ENCODE results near the gene FAM98C.
"Not testable (repeated sequence)": the region's sequence is repeated elsewhere in the genome, so short reads cannot be mapped to it uniquely, and the experiment has no call there.

FAM98C gene

GRCh38 chr19:38420935-38421334 is 18.0 kb downstream of the FAM98C start:
- TF ChIP-seq, protein P1, sequence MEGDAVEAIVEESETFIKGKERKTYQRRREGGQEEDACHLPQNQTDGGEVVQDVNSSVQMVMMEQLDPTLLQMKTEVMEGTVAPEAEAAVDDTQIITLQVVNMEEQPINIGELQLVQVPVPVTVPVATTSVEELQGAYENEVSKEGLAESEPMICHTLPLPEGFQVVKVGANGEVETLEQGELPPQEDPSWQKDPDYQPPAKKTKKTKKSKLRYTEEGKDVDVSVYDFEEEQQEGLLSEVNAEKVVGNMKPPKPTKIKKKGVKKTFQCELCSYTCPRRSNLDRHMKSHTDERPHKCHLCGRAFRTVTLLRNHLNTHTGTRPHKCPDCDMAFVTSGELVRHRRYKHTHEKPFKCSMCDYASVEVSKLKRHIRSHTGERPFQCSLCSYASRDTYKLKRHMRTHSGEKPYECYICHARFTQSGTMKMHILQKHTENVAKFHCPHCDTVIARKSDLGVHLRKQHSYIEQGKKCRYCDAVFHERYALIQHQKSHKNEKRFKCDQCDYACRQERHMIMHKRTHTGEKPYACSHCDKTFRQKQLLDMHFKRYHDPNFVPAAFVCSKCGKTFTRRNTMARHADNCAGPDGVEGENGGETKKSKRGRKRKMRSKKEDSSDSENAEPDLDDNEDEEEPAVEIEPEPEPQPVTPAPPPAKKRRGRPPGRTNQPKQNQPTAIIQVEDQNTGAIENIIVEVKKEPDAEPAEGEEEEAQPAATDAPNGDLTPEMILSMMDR (IDR thresholded peaks at IDR 0.05; ENCODE audit: low read depth, low read length): no peak
- DNase-seq (ENCODE audit: extremely low read depth, low read depth): no peak

GRCh38 chr19:38421856-38422255 is 19.0 kb downstream of the FAM98C start:
- no peak for DNase-seq (ENCODE audit: extremely low read depth, low read depth)
- TF ChIP-seq, protein P1 (IDR thresholded peaks at IDR 0.05; ENCODE audit: low read depth, low read length): no peak

- DNase-seq (ENCODE audit: extremely low read depth, low read depth): no peak
- TF ChIP-seq, protein P1 (IDR thresholded peaks at IDR 0.05; ENCODE audit: low read depth, low read length): no peak
Measured at GRCh38 chr19:38422438-38422837, 19.5 kb downstream of the FAM98C start.

- TF ChIP-seq, protein P1 (IDR thresholded peaks at IDR 0.05; ENCODE audit: low read depth, low read length): no peak
Measured at GRCh38 chr19:38424272-38424671, 21.4 kb downstream of the FAM98C start.

DNA sequence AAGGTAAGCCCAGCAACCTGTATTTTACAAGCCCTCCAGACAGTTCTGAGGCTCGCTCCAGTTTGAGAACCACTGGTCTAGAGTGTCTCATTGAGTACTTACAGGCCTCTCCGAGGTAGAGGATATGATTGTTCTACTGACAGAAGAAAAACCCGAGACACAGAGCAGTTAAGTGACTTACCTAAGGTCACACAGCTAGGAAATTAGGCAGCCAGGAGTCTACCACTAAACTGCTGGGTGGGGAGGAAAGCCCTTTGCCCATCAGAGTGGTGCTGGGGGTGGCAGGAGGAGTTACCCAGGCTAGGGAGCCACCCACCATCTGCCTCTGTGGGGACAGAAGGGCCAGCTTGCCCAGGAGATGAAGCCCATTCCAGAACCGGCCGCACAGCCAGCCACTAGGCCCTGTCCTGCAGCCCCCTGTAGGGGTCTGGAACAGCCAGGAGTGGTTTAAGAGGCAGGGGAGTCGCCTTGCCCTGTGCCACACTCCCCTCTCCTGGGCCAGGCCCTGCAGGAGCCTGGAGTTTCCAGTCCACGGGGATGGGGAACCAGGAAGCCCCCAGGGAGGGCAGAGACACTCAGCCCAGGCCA is 22.4 kb downstream of the FAM98C start:
- TF ChIP-seq, protein P1 (IDR thresholded peaks at IDR 0.05; ENCODE audit: low read depth, low read length): no peak
- no peak for DNase-seq (ENCODE audit: extremely low read depth, low read depth)

More at GRCh38 chr19:38424272-38424671, 21.4 kb downstream of the FAM98C start:
- no peak for DNase-seq (ENCODE audit: extremely low read depth, low read depth)

- TF ChIP-seq, protein P1 (IDR thresholded peaks at IDR 0.05; ENCODE audit: low read depth, low read length): no peak
- DNase-seq (ENCODE audit: extremely low read depth, low read depth): no peak
Measured at GRCh38 chr19:38425810-38426466, 23.0 kb downstream of the FAM98C start, which contains the start of gene RASGRP4. Gene RASGRP4 (minus strand): TSS chr19:38426219. CDS start chr19:38426091, 128 bp downstream.

GRCh38 chr19:38427035-38427677 is 24.3 kb downstream of the FAM98C start:
- DNase-seq (ENCODE audit: extremely low read depth, low read depth): not testable (repeated sequence)

Measured in AG09319 (cell line).